ENCODE measurements around the gene PPRC1.

The PPRC1 gene

DNA sequence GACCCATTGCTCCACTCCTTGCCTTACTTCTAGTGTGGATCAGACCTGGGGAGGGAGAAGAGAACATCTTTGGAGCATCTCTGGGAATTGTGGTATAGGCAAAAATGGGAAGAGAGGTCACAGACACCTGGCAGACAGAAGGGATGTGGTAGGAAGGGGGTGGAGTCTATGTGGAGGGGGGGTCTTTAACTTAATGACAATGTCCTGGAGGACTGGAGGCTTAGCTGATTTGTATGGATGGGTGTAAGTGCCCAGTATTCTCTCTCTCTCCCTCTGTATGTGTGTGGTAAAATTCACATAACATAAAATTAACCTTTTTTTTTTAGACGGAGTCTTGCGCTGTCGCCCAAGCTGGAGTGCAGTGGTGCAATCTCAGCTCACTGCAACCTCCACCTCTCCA, 9.6 kb upstream of the PPRC1 start:
- H3K4me3 Mint-ChIP-seq = no peak overlapping the region
- no peaks in the 10 kb centered on the region for H3K36me3 Mint-ChIP-seq
- H3K27me3 Mint-ChIP-seq = no peaks in the 10 kb centered on the region
- no peak overlapping the region for H3K27ac Mint-ChIP-seq
- no peaks in the 10 kb centered on the region for H3K9me3 Mint-ChIP-seq (ENCODE audit: low read depth)
- H3K4me1 Mint-ChIP-seq (ENCODE audit: low read depth) = peaks cover 22% of the 10 kb centered on the region

DNA sequence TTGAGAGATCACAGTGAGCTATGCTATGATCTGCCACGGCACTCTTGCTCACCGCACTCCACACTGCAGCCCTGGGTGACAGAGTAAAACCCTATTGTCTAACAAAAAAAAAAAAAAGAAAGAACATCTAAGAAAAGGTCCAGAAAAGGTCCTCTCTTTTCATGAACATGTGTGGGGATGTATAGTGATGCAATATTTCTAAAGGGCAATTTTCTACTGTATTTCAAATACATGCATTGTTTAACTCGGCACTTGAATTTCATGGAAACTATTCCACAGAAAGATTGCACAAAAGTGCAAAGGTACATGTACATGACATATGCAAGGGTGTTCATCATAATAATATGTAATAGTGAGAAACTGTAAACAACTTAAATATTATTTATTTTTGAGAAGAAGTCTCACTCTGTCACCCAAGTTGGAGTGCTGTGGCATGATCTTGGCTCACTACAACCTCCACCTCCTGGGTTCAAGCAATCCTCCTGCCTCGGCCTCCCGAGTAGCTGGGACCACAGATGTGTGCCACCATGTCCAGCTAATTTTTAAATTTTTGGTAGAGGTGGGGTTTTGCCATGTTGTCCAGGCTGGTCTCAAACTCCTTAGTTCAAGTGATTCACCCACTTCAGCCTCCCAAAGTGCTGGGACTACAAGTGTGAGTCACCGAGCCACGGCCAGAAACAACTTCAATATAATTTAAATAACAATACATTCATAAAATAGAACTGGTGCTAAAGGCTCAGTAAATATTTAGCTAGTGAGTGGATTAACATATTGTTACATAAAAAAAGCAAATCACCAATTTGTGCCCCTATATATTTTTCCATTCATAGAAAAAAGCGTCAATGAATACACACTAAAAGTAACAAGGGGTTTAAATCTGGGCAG, 1.3 kb upstream of the PPRC1 start:
- Mint-ChIP-seq H3K27ac (peak overlapping the region; percentile 100), H3K4me3 (peak overlapping the region; percentile 5), H3K4me1 (ENCODE audit: low read depth) (peaks cover 27% of the 10 kb centered on the region), H3K36me3 (peaks cover 12% of the 10 kb centered on the region), H3K27me3 (no peaks in the 10 kb centered on the region), H3K9me3 (ENCODE audit: low read depth) (no peaks in the 10 kb centered on the region)

DNA sequence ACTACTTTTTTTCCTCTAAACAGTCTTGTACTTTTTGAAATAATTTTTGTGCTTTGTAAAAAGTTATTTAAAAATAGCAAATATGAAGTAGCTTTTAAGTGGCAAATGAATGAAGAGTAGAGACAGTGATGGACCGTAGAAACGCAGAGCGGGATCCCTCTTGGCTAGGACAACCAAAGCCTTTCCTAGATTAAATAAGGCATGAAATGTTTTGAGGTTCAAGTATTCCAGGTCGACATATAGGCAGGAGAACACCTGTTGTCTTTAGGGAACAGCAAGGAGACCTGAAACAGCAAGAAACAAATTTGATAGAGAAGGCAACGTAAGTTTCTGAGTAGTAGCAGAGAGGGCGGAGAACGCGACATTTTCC, 662 bp upstream of the PPRC1 start:
- Mint-ChIP-seq H3K9me3 (ENCODE audit: low read depth) (no peaks in the 10 kb centered on the region), H3K27ac (peak overlapping the region; percentile 100), H3K4me3 (peak overlapping the region; percentile 97), H3K36me3 (peaks cover 12% of the 10 kb centered on the region), H3K27me3 (no peaks in the 10 kb centered on the region), H3K4me1 (ENCODE audit: low read depth) (peaks cover 31% of the 10 kb centered on the region)

DNA sequence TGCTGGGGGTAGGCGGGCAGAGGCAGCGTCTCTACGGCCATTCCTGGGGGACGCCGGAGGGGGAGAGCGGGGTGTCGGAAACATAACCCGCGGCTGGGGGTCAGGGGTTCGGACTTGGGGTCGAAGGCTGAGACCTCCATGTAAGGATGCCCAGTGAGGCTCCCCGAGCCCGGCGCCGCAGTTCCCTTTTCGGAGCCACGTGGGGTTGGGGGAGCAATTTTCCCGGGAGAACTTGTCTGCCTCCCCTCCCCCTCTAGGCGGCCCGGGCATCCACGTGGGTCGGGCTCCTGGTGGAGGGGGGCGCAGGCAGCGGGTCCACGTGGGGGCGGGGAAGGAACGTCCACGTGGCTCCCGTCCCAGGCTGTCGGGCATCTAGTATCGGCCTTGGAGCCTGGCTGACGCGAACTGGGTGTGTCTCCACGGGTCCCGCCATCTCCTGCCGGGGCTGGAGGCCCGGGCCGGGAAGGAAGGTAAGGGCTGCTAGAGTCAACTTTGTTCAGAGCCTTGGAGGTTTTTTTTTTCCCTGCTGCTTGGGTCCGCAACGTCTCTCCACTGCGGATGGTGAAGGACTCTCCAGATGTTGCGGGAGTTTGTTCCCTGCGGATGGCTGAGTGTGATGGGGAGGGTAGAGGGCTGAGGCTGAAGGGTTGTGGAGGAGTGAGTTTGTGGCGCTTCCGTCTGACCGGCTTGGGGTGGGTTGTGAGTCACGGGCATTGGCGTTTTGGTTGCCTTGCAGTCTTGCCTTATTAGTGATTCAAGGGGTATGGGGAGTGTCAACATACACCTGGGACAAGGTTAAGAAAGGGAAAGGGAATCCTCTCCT, 744 bp downstream of the PPRC1 start:
- peaks cover 12% of the 10 kb centered on the region for H3K36me3 Mint-ChIP-seq
- H3K4me3 Mint-ChIP-seq = peak overlapping the region; percentile 97
- H3K27ac Mint-ChIP-seq = peak overlapping the region; percentile 100
- H3K27me3 Mint-ChIP-seq = no peaks in the 10 kb centered on the region
- H3K9me3 Mint-ChIP-seq (ENCODE audit: low read depth) = no peaks in the 10 kb centered on the region
- peaks cover 36% of the 10 kb centered on the region for H3K4me1 Mint-ChIP-seq (ENCODE audit: low read depth)

DNA sequence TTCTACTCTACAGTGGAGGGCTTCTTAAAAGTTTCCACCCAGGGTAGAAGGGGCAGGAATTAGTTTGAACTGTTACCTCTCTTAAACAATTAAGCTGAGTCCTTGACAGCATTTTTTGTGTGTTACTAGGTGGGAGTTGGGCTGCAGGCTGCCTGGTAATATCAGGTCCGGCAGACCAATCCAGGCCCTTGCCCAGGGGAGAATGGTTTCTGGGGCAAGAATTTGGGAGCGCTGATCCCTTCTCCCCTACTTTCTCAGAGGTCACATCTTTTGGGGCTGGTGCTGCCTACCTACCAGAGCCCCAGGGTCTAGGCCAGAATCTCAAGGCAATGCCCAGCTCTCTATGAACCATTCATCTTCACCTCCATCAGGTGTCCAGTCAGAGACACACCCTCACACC, 1.6 kb downstream of the PPRC1 start:
- Mint-ChIP-seq H3K27me3 (no peaks in the 10 kb centered on the region), H3K36me3 (peaks cover 12% of the 10 kb centered on the region), H3K9me3 (ENCODE audit: low read depth) (no peaks in the 10 kb centered on the region), H3K4me1 (ENCODE audit: low read depth) (peaks cover 37% of the 10 kb centered on the region), H3K27ac (peak overlapping the region; percentile 100), H3K4me3 (peak overlapping the region; percentile 97)

DNA sequence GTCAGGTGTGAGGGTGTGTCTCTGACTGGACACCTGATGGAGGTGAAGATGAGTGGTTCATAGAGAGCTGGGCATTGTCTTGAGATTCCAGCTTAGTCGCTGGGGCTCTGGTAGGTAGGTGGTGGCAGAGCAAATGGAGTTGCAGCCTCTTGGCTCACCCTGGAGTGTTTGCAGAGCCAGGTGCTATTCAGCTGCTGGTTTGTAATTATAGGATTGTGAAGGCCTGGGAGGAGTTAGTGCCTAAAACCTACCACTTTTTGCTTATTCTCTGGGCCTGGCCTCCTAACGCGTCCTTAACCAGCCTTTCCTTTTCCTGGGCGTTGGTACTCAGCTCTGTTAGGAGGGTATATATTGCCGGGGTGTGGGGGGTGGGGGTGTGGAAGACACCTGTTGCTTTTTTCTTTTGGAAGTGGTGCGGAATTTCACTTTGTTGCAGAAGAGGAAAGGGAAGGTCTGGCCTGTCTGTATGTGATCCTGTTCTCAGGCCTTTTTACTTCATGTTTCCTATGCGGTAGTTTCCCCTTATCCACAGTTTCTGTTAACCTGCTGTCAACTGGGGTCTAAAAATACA, 3.2 kb downstream of the PPRC1 start:
- Mint-ChIP-seq H3K27ac (peak overlapping the region; percentile 25), H3K4me3 (peak overlapping the region; percentile 97), H3K27me3 (no peaks in the 10 kb centered on the region), H3K4me1 (ENCODE audit: low read depth) (peaks cover 37% of the 10 kb centered on the region), H3K36me3 (peaks cover 14% of the 10 kb centered on the region), H3K9me3 (ENCODE audit: low read depth) (no peaks in the 10 kb centered on the region)

DNA sequence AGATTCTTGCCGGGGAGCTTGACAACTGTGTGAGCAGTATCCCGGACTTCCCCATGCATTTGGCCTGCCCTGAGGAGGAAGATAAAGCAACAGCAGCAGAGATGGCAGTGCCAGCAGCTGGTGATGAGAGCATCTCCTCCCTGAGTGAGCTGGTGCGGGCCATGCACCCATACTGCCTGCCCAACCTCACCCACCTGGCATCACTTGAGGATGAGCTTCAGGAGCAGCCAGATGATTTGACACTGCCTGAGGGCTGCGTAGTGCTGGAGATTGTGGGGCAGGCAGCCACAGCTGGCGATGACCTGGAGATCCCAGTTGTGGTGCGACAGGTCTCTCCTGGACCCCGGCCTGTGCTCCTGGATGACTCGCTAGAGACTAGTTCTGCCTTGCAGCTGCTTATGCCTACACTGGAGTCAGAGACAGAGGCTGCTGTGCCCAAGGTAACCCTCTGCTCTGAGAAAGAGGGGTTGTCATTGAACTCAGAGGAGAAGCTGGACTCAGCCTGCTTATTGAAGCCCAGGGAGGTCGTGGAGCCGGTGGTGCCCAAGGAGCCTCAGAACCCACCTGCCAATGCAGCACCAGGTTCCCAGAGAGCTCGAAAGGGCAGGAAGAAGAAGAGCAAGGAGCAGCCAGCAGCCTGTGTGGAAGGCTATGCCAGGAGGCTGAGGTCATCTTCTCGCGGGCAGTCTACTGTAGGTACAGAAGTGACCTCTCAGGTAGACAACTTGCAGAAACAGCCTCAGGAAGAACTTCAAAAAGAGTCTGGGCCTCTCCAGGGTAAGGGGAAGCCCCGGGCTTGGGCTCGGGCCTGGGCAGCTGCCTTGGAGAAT, 6.7 kb downstream of the PPRC1 start:
- Mint-ChIP-seq H3K27ac (no peak overlapping the region), H3K4me3 (no peak overlapping the region)

DNA sequence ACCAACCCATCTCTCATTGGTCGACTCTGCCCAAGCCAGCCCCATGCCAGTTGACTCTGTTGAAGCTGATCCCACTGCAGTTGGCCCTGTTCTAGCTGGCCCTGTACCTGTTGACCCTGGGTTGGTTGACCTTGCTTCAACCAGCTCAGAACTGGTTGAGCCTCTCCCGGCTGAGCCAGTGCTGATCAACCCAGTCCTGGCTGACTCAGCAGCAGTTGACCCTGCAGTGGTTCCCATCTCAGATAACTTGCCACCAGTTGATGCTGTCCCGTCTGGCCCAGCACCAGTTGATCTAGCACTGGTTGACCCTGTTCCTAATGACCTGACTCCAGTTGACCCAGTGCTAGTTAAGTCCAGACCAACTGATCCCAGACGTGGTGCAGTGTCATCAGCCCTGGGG, 7.4 kb downstream of the PPRC1 start:
- Mint-ChIP-seq H3K27me3 (no peaks in the 10 kb centered on the region), H3K4me1 (ENCODE audit: low read depth) (peaks cover 25% of the 10 kb centered on the region), H3K9me3 (ENCODE audit: low read depth) (no peaks in the 10 kb centered on the region), H3K36me3 (peaks cover 10% of the 10 kb centered on the region), H3K27ac (no peak overlapping the region), H3K4me3 (no peak overlapping the region)

More for the DNA sequence above, 6.7 kb downstream of the PPRC1 start:
- no peaks in the 10 kb centered on the region for H3K27me3 Mint-ChIP-seq
- H3K9me3 Mint-ChIP-seq (ENCODE audit: low read depth) = no peaks in the 10 kb centered on the region
- H3K4me1 Mint-ChIP-seq (ENCODE audit: low read depth) = peaks cover 31% of the 10 kb centered on the region
- H3K36me3 Mint-ChIP-seq = peaks cover 10% of the 10 kb centered on the region

DNA sequence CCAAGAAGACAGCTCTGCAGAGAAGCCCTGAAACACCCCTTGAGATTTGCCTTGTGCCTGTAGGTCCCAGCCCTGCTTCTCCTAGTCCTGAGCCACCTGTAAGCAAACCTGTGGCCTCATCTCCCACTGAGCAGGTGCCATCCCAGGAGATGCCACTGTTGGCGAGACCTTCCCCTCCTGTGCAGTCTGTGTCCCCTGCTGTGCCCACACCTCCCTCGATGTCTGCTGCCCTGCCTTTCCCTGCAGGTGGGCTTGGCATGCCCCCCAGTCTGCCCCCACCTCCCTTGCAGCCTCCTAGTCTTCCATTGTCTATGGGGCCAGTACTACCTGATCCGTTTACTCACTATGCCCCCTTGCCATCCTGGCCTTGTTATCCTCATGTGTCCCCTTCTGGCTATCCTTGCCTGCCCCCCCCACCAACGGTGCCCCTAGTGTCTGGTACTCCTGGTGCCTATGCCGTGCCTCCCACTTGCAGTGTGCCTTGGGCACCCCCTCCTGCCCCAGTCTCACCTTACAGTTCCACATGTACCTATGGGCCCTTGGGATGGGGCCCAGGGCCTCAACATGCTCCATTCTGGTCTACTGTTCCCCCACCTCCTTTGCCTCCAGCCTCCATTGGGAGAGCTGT, 8.2 kb downstream of the PPRC1 start:
- Mint-ChIP-seq H3K4me3 (no peak overlapping the region), H3K4me1 (ENCODE audit: low read depth) (peaks cover 19% of the 10 kb centered on the region), H3K36me3 (peaks cover 10% of the 10 kb centered on the region), H3K9me3 (ENCODE audit: low read depth) (no peaks in the 10 kb centered on the region), H3K27ac (peak overlapping the region; percentile 34), H3K27me3 (no peaks in the 10 kb centered on the region)

DNA sequence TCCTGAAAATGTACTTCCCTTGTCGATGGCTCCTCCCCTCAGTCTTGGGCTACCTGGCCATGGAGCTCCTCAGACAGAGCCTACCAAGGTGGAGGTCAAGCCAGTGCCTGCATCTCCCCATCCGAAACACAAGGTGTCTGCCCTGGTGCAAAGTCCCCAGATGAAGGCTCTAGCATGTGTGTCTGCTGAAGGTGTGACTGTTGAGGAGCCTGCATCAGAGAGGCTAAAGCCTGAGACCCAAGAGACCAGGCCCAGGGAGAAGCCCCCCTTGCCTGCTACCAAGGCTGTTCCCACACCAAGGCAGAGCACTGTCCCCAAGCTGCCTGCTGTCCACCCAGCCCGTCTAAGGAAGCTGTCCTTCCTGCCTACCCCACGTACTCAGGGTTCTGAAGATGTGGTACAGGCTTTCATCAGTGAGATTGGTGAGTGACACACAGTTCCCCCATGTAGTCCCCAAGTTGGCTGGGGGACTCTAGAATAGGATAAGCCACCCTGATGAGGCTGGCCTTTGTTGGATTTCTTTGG, 8.8 kb downstream of the PPRC1 start:
- Mint-ChIP-seq H3K4me3 (no peak overlapping the region), H3K9me3 (ENCODE audit: low read depth) (no peaks in the 10 kb centered on the region), H3K4me1 (ENCODE audit: low read depth) (peaks cover 14% of the 10 kb centered on the region), H3K27ac (no peak overlapping the region), H3K36me3 (peaks cover 11% of the 10 kb centered on the region), H3K27me3 (no peaks in the 10 kb centered on the region)

DNA sequence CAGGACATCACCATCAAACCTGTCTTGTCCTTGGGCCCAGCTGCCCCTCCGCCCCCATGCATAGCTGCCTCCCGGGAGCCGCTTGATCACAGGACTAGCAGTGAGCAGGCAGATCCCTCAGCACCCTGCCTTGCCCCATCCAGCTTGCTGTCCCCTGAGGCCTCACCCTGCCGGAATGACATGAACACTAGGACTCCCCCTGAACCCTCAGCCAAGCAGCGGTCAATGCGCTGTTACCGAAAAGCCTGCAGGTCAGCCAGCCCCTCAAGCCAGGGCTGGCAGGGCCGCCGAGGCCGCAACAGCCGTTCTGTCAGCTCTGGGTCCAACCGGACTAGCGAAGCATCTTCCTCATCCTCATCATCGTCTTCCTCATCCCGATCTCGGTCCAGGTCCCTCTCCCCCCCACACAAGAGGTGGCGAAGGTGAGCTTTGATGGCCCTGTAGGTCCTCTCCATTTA, 14.2 kb downstream of the PPRC1 start:
- Mint-ChIP-seq H3K4me3 (no peak overlapping the region), H3K27ac (peak overlapping the region; percentile 43), H3K4me1 (ENCODE audit: low read depth) (peaks cover 16% of the 10 kb centered on the region), H3K27me3 (no peaks in the 10 kb centered on the region), H3K36me3 (peaks cover 17% of the 10 kb centered on the region), H3K9me3 (ENCODE audit: low read depth) (no peaks in the 10 kb centered on the region)

DNA sequence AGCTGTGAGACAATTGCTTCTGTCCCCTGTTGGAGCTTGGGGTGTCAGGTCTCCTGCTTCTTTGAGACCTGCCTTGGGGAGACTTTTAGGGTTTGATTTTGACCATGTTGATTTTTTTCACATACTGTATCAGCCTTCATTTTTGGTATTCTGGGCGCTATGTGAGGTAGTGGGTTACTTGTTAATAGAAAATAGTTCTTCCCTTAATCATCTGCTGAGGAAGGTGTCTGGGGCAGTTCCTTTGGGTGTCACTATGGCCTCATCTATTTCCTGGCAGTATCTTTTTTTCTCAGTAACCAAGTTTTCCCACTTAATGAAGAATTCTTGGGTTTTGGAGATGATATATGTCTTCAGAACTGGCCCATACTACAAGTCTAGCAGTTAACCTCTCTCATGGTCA, 14.7 kb downstream of the PPRC1 start:
- Mint-ChIP-seq H3K36me3 (peaks cover 17% of the 10 kb centered on the region), H3K4me1 (ENCODE audit: low read depth) (peaks cover 16% of the 10 kb centered on the region), H3K27ac (peak overlapping the region; percentile 43), H3K4me3 (no peak overlapping the region), H3K9me3 (ENCODE audit: low read depth) (no peaks in the 10 kb centered on the region), H3K27me3 (no peaks in the 10 kb centered on the region)

DNA sequence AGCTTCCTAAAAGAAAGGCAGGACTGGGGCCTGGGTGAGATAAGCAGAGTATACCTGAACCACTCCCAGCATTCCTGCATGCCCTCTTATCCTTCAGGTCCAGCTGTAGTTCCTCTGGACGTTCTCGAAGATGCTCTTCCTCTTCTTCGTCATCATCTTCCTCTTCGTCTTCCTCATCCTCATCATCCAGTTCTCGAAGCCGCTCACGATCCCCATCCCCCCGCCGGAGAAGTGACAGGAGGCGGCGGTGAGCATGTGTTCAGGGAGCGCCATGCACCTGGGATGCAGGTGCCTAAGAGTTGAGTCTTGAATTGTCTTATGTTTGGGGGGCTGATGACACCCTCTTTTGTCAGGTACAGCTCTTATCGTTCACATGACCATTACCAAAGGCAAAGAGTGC, 15.4 kb downstream of the PPRC1 start:
- no peaks in the 10 kb centered on the region for H3K27me3 Mint-ChIP-seq
- no peaks in the 10 kb centered on the region for H3K9me3 Mint-ChIP-seq (ENCODE audit: low read depth)
- no peak overlapping the region for H3K4me3 Mint-ChIP-seq
- H3K36me3 Mint-ChIP-seq = peaks cover 24% of the 10 kb centered on the region
- peaks cover 18% of the 10 kb centered on the region for H3K4me1 Mint-ChIP-seq (ENCODE audit: low read depth)
- H3K27ac Mint-ChIP-seq = peak overlapping the region; percentile 25
